GM12878 (cell line): ENCODE measurements around the gene PIAS2. TPM values are rescaled to one million over a fixed set of nuclear protein-coding genes. Genes with fewer than 3 reads are reported as not detected.
A peak's percentile ranks its signal among the peaks of the same experiment; 100 is the strongest.

Source experiments
- ATAC-seq: fragments of 200-7000 bp; cut with Tn5 transposase; 3 replicates; pipeline ENCODE4 v1.9.1; 2020; ENCODE audit warnings: mild to moderate bottlenecking, moderate library complexity
- BruUV-seq: library from RNA; stranded (reverse); fragments of 400-500 nt; replicated peaks from 2 replicates; lab custom pipeline; 2021; lab: Mats Ljungman, UMichigan
- CTCF ChIA-PET: fragments of 300-600 bp; sonication (Branson Sonifier 250); formaldehyde crosslinking; extraction: SDS; loops from one replicate; lab custom pipeline; 2021; ENCODE audit warnings: inconsistent platforms; lab: Yijun Ruan, JAX
- POLR2A ChIA-PET: fragments of 350-600 bp; formaldehyde crosslinking; extraction: SDS; loops from one replicate; lab custom pipeline; 2021; ENCODE audit warnings: inconsistent platforms; lab: Charles Lee
- RAD21 ChIA-PET: fragments of 300-600 bp; sonication (Branson Sonifier 250); formaldehyde crosslinking; loops from one replicate; lab custom pipeline; 2023; ENCODE audit warnings: antibody characterized with exemption; ENCODE audit not compliant: unreplicated experiment; lab: Charles Lee
- SMC1A ChIA-PET: fragments of 300-600 bp; sonication (Branson Sonifier 250); formaldehyde crosslinking; loops from one replicate; lab custom pipeline; 2023; ENCODE audit not compliant: unreplicated experiment, uncharacterized antibody; lab: Charles Lee
- DNase-seq: peaks from one replicate; pipeline ENCODE4 v3.0.0-alpha.2; 2011; ENCODE audit warnings: low read depth, low spot score
- FAIRE-seq: peaks from 3 replicates; lab custom pipeline; 2011; peaks lifted over from hg19 to GRCh38; lab: Jason Lieb, UNC
- H2AFZ ChIP-seq: 2 replicates; pipeline ENCODE4 v1.6.0; 2011; ENCODE audit warnings: low read depth, low read length, control low read depth; ENCODE audit not compliant: control insufficient read depth
- H3K27ac ChIP-seq: 2 replicates; pipeline ENCODE4 v1.5.1; 2011; ENCODE audit warnings: control low read depth; ENCODE audit not compliant: control insufficient read depth, insufficient read depth
- H3K27me3 ChIP-seq, 2 experiments: replicated peaks in 1 of 2; 2 replicates each; pipeline versions ENCODE4 v1.6.0 to v1.6.1; 2011; ENCODE audit warnings: low read length in 1 of 2; ENCODE audit not compliant: control insufficient read depth in 2 of 2, insufficient read depth in 2 of 2
- H3K36me3 ChIP-seq, 2 experiments: 2 replicates each; pipeline ENCODE4 v1.5.1; 2011; ENCODE audit warnings: low read length in 1 of 2; ENCODE audit not compliant: control insufficient read depth in 2 of 2, insufficient read depth in 2 of 2
- H3K4me1 ChIP-seq: 2 replicates; pipeline ENCODE4 v1.6.1; 2011; ENCODE audit warnings: mild to moderate bottlenecking, low read length, moderate library complexity, mixed read lengths; ENCODE audit not compliant: control insufficient read depth, insufficient read depth
- H3K4me2 ChIP-seq: 2 replicates; pipeline ENCODE4 v1.6.0; 2011; ENCODE audit warnings: control low read depth; ENCODE audit not compliant: control insufficient read depth, insufficient read depth
- H3K4me3 ChIP-seq: fragments of 200-600 bp; sonication (generic); 2 replicates; pipeline ENCODE4 v1.5.1; 2016
- H3K79me2 ChIP-seq: 2 replicates; pipeline ENCODE4 v1.6.0; 2011; ENCODE audit warnings: low read length; ENCODE audit not compliant: control insufficient read depth, insufficient read depth
- H3K9ac ChIP-seq: 2 replicates; pipeline ENCODE4 v1.8.0; 2011; ENCODE audit warnings: low read length, control low read depth, mixed read lengths; ENCODE audit not compliant: control insufficient read depth, insufficient read depth
- H3K9me3 ChIP-seq: replicated peaks from 3 replicates; pipeline ENCODE4 v1.5.1; 2011; ENCODE audit warnings: mild to moderate bottlenecking, low read length; ENCODE audit not compliant: control insufficient read depth, insufficient read depth
- H4K20me1 ChIP-seq: 2 replicates; pipeline ENCODE4 v1.6.0; 2011; ENCODE audit not compliant: control insufficient read depth, insufficient read depth
- CBX3 ChIP-seq: fragments of 200-600 bp; sonication (generic); IDR thresholded peaks from 2 replicates; pipeline ENCODE4 v1.6.1; 2016; ENCODE audit warnings: low read depth, borderline replicate concordance
- IKZF1 ChIP-seq: fragments of 450-650 bp; conservative IDR thresholded peaks from 2 replicates; pipeline ENCODE4 v1.6.1; 2017; ENCODE audit warnings: antibody characterized with exemption, mild to moderate bottlenecking
- IRF4 ChIP-seq: IDR thresholded peaks from 2 replicates; pipeline ENCODE4 v1.6.1; 2011; ENCODE audit warnings: low read depth, low read length
- MEF2B ChIP-seq: fragments of 450-650 bp; IDR thresholded peaks from 2 replicates; pipeline ENCODE4 v1.6.1; 2018; ENCODE audit warnings: mild to moderate bottlenecking, moderate library complexity; ENCODE audit not compliant: partially characterized antibody, poor library complexity, severe bottlenecking
- NFIC ChIP-seq: IDR thresholded peaks from 2 replicates; pipeline ENCODE4 v1.6.1; 2012; ENCODE audit warnings: low read depth, mild to moderate bottlenecking, inconsistent platforms, low read length, moderate library complexity
- NR2F1 ChIP-seq: fragments of 450-650 bp; conservative IDR thresholded peaks from 2 replicates; pipeline ENCODE4 v1.6.1; 2017; ENCODE audit warnings: mild to moderate bottlenecking
- PAX5 ChIP-seq: IDR thresholded peaks from 2 replicates; pipeline ENCODE4 v1.6.1; 2011; ENCODE audit warnings: low read depth, low read length, borderline replicate concordance
- RFX5 ChIP-seq: IDR thresholded peaks from 2 replicates; pipeline ENCODE4 v1.6.1; 2011; ENCODE audit warnings: low read depth, low read length, improper control_type of control experiment
- STAT1 ChIP-seq: fragments of 450-650 bp; conservative IDR thresholded peaks from 2 replicates; pipeline ENCODE4 v1.6.1; 2014; ENCODE audit warnings: antibody characterized with exemption, mild to moderate bottlenecking
- TAF1 ChIP-seq: IDR thresholded peaks from 2 replicates; pipeline ENCODE4 v1.6.1; 2011; ENCODE audit warnings: mild to moderate bottlenecking, low read depth, low read length, borderline replicate concordance
- TCF12 ChIP-seq: IDR thresholded peaks from 2 replicates; pipeline ENCODE4 v1.6.1; 2011; ENCODE audit warnings: low read depth, mild to moderate bottlenecking, low read length
- WGBS: methylation state at CpG from one replicate; pipeline ENCODE4 v1.1.6; 2016; ENCODE audit warnings: low lambda C conversion rate; ENCODE audit not compliant: insufficient replicate concordance, insufficient coverage; ENCODE audit errors: missing lambda C conversion rate; 5-methylcytosine and 5-hydroxymethylcytosine counted together
- in situ Hi-C: fragments of 300-500 bp; cut with MboI; formaldehyde crosslinking; loops from 9 replicates; pipeline ENCODE4 v1.14.3; 2018; ENCODE audit warnings: mixed read lengths
- intact Hi-C: fragments of 100-400 bp; cut with micrococcal nuclease; formaldehyde crosslinking; loops from one replicate; pipeline ENCODE4 v1.14.2; 2022; ENCODE audit not compliant: unreplicated experiment
- polyA plus RNA-seq, 11 experiments: library from polyadenylated mRNA; depleted of rRNA in 4 of 11; unstranded in 6 of 11; stranded (reverse) in 5 of 11; fragments of >200 nt; fragmentation: Nextera tagmentation in 4 of 11; fragmentation: Illumina TruSeq in 1 of 11; extraction: Ambion mirVana in 4 of 11; extraction: Trizol in 1 of 11; gene quantifications; 1 replicate in 1 of 11; 2 replicates in 10 of 11; pipeline versions ENCODE4 v1.2.1 to v1.2.3, GENCODE V29; 2011 to 2016; ENCODE audit warnings: inconsistent platforms in 2 of 11, missing spikeins in 2 of 11, low read depth in 1 of 11
- total RNA-seq, 4 experiments: library from RNA; depleted of rRNA in 3 of 4; stranded (reverse); fragments of >200 nt in 3 of 4; fragmentation: Illumina TruSeq in 1 of 4; extraction: Trizol in 1 of 4; gene quantifications; 2 replicates each; pipeline versions ENCODE4 v1.2.1 to v1.2.3, GENCODE V29; 2013 to 2021
- TF ChIP-seq, protein P1 (sequence below): fragments of 450-650 bp; IDR thresholded peaks from 2 replicates; pipeline ENCODE4 v1.6.1; 2017; ENCODE audit warnings: mild to moderate bottlenecking, low read depth, inconsistent platforms; ENCODE audit not compliant: poor library complexity, severe bottlenecking

The PIAS2 gene
- total and polyA plus RNA-seq, 10 of the 15 experiments (the other 5 are each of a cell fraction or from before 2014, with no cell fraction given): 4.0 to 31.8 (median 22.4) TPM

DNA sequence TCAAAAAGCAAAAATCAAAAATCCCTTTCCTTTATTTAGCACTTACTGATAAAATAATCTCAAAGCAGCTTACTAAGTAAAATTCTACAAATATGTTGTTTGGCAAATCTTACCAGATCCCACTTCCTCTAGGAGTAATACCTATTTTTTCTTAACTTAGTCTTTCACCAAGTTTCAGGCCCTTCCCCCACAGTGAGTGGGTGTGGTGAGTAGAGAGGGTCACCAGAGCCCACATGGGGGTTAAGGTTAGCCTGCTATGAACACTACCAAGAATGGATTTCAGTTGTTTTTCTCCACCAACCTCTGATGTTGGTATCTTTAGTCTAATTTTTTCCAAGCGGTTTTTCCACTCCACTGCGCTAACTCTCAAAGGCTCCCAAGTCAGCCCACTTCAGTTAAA is 23.2 kb downstream of the PIAS2 start (continued):
- TF ChIP-seq PAX5: no peak

DNA sequence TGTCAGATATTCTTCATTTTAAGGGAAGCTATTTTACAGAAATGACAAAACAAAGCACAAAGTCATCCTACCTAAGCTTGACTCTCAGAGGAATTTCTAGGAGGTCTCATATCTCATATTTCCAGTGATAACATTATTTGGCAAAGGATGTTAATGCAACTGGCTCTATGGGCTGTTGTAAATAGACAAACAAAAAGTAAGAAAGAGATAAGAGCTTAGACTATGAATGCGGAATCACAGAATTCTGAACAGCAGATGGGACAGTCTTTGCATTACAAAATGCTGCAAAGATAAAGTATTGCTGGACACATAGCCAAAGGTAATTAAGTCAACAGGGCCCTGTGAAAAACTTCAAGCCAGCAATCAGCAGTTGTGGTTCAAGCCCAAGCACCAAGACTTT is 23.9 kb downstream of the PIAS2 start:
- 0 out of 2 replicates have a peak, but pooled peaks have one; percentile 1 for TF ChIP-seq IKZF1
- no peak for TF ChIP-seq TAF1
- TF ChIP-seq, all 136 proteins: peak for 1
- peaks cover 11% of the 10 kb centered on the region for H3K9me3 ChIP-seq
- RAD21 ChIA-PET: interaction anchor here (0.8 to 2.2 kb wide), 6 partner anchors 20 to 106 kb away, joined by 3 to 13 read pairs (median 6); partner anchors contain the start of genes KATNAL2 and PIAS2
- CTCF ChIA-PET: interaction anchor here (0.5 to 1.5 kb wide), 5 partner anchors 17 to 64 kb away, joined by 3 to 8 read pairs (median 4); partner anchors contain the start of genes KATNAL2 and PIAS2
- POLR2A ChIA-PET: interaction anchor here (1.1 to 1.3 kb wide), 2 partner anchors 24 to 33 kb away, joined by 3 to 7 read pairs; partner anchors contain the start of genes KATNAL2 and PIAS2
- H3K79me2 ChIP-seq: peaks cover 18% of the 10 kb centered on the region
- SMC1A ChIA-PET: interaction anchor here (0.7 to 1.5 kb wide), 8 partner anchors 18 to 62 kb away, joined by 3 to 7 read pairs (median 5); partner anchors contain the start of genes KATNAL2 and PIAS2
- H3K36me3 ChIP-seq: peaks cover 0 to 8% of the 10 kb centered on the region in 2 experiments; a peak in 2 of 4 replicates
- intact Hi-C loops: no loop called here
- H3K4me2 ChIP-seq: peak overlapping the region; percentile 23
- no peak for DNase-seq
- H4K20me1 ChIP-seq: no peaks in the 10 kb centered on the region
- in situ Hi-C loops: no loop called here
- H3K4me1 ChIP-seq: peaks cover 32% of the 10 kb centered on the region
- H3K9ac ChIP-seq: no peak overlapping the region
- BruUV-seq: no TSS peak
- WGBS: 100% methylated on average over 1 of the region's 1 CpG
- no peaks in the 10 kb centered on the region for H3K27me3 ChIP-seq
- no peak overlapping the region for H2AFZ ChIP-seq
- peak overlapping the region; percentile 29; the same call in 1 of the 2 replicates for H3K27ac ChIP-seq
- no peak overlapping the region for H3K4me3 ChIP-seq
- FAIRE-seq: no peak
- ATAC-seq: peak; percentile 14

DNA sequence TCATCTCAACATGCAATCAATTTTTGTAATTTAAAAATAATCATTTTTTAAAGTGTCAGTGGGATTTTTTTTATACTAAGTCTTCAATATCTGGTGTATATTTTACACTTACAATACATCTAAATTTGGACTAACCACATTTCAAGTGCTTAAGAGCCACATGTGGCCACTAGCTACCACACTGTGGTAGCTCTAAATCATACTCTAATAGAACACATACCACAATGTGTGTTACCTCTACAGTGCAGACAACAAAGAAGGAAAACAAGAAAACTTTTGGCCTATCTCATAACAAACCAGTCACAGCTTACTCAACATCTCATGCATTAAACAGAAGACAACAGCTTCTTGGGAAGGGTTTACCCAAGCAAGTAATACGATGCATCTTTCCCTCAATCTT is 24.5 kb downstream of the PIAS2 start:
- intact Hi-C loops: no loop called here
- Histone ChIP-seq H3K27ac (no peak overlapping the region), H3K9ac (no peak overlapping the region), H3K9me3 (peaks cover 13% of the 10 kb centered on the region), H2AFZ (no peak overlapping the region), H3K4me1 (peaks cover 32% of the 10 kb centered on the region), H3K4me3 (no peak overlapping the region), H3K4me2 (no peak overlapping the region), H4K20me1 (no peaks in the 10 kb centered on the region), H3K27me3 (no peaks in the 10 kb centered on the region), H3K36me3 (peaks cover 0 to 8% of the 10 kb centered on the region in 2 experiments; a peak in 2 of 4 replicates), H3K79me2 (peaks cover 17% of the 10 kb centered on the region)
- 60% methylated on average over 1 of the region's 1 CpG for WGBS
- CTCF ChIA-PET: interaction anchor here (0.5 to 1.5 kb wide), 5 partner anchors 18 to 63 kb away, joined by 3 to 8 read pairs (median 4); partner anchors contain the start of genes KATNAL2 and PIAS2
- POLR2A ChIA-PET: interaction anchor here (1.1 to 1.3 kb wide), 2 partner anchors 25 to 33 kb away, joined by 3 to 7 read pairs; partner anchors contain the start of genes KATNAL2 and PIAS2
- FAIRE-seq (no peak), ATAC-seq (peak; percentile 84), DNase-seq (peak; percentile 60)
- RAD21 ChIA-PET: interaction anchor here (0.7 to 2.2 kb wide), 7 partner anchors 21 to 106 kb away, joined by 3 to 13 read pairs (median 6); partner anchors contain the start of genes KATNAL2 and PIAS2
- BruUV-seq: no TSS peak
- in situ Hi-C loops: no loop called here
- SMC1A ChIA-PET: interaction anchor here (0.7 to 1.5 kb wide), 9 partner anchors 19 to 95 kb away, joined by 3 to 7 read pairs (median 5); partner anchors contain the start of genes KATNAL2 and PIAS2
- TF ChIP-seq NFIC (peak; percentile 81), NR2F1 (peak; percentile 43; the same call in 1 of the 2 replicates), RFX5 (no peak), STAT1 (no peak), CBX3 (no peak), TCF12 (0 out of 2 replicates have a peak, but pooled peaks have one; percentile 31), IRF4 (peak; percentile 30; the same call in 1 of the 2 replicates), MEF2B (peak; percentile 90)
- TF ChIP-seq, protein P1, sequence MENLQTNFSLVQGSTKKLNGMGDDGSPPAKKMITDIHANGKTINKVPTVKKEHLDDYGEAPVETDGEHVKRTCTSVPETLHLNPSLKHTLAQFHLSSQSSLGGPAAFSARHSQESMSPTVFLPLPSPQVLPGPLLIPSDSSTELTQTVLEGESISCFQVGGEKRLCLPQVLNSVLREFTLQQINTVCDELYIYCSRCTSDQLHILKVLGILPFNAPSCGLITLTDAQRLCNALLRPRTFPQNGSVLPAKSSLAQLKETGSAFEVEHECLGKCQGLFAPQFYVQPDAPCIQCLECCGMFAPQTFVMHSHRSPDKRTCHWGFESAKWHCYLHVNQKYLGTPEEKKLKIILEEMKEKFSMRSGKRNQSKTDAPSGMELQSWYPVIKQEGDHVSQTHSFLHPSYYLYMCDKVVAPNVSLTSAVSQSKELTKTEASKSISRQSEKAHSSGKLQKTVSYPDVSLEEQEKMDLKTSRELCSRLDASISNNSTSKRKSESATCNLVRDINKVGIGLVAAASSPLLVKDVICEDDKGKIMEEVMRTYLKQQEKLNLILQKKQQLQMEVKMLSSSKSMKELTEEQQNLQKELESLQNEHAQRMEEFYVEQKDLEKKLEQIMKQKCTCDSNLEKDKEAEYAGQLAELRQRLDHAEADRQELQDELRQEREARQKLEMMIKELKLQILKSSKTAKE: peak; percentile 66
